ENCODE results near the gene PYY.
"Not testable (repeated sequence)": the region's sequence is repeated elsewhere in the genome, so short reads cannot be mapped to it uniquely, and the experiment has no call there.

The PYY gene

GRCh38 chr17:43953746-43954145 is at the start of gene PYY:
Gene PYY, minus strand, starts transcription at chr17:43953940. Its CDS starts 457 bp downstream, at chr17:43953483.
- peak within 1 kb of the TSS; percentile 45 for H3K27ac Mint-ChIP-seq
- H3K36me3 Mint-ChIP-seq (ENCODE audit: low read depth): no peaks in the 10 kb centered on the region
- H3K4me3 Mint-ChIP-seq: no peak within 1 kb of the TSS
- peaks cover 2% of the 10 kb centered on the region for H3K4me1 Mint-ChIP-seq (ENCODE audit: low read depth)
- peaks cover 57% of the 10 kb centered on the region for H3K27me3 Mint-ChIP-seq (ENCODE audit: low read depth)
- no peaks in the 10 kb centered on the region for H3K9me3 Mint-ChIP-seq

GRCh38 chr17:44002141-44002848 is 48.6 kb upstream of the PYY start:
- no peaks in the 10 kb centered on the region for H3K9me3 Mint-ChIP-seq
- no peaks in the 10 kb centered on the region for H3K36me3 Mint-ChIP-seq (ENCODE audit: low read depth)
- H3K27ac Mint-ChIP-seq: no peak overlapping the region
- H3K4me1 Mint-ChIP-seq (ENCODE audit: low read depth): peaks cover 9% of the 10 kb centered on the region
- H3K4me3 Mint-ChIP-seq: no peak overlapping the region
- peaks cover 38% of the 10 kb centered on the region for H3K27me3 Mint-ChIP-seq (ENCODE audit: low read depth)

- no peaks in the 10 kb centered on the region for H3K9me3 Mint-ChIP-seq
- peaks cover 37% of the 10 kb centered on the region for H3K27me3 Mint-ChIP-seq (ENCODE audit: low read depth)
- no peak overlapping the region for H3K27ac Mint-ChIP-seq
- no peaks in the 10 kb centered on the region for H3K36me3 Mint-ChIP-seq (ENCODE audit: low read depth)
- H3K4me1 Mint-ChIP-seq (ENCODE audit: low read depth): peaks cover 9% of the 10 kb centered on the region
- no peak overlapping the region for H3K4me3 Mint-ChIP-seq
Observed at GRCh38 chr17:44001461-44001920, 47.8 kb upstream of the PYY start.

DNA sequence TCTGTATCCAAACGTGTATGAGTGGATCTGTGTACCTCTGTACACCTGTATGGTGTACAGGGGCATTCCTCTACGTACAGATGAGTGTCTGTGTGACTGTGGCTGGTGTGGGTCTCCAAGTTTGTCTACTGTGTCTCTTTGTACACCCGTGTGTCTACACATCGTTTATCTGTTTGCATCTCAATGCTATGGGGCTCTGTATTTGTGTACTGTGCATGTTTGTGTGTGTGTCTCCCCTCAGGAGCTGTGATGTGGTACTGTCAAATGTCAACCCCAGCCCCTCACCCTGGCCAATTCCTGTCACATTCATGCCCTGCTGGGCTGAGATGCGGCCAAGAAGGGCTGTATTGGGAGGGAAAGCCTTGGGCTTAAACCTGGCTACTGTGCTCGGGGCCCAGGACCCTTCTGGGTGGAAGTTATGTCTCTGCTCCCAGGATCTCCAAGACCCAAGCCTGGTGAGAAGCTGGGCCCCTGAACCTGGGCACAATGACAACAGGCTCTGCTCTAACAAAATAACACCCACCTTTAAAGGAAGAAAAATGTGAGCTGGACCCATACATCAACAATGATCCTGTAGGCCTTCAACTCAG is 47.2 kb upstream of the PYY start:
- Mint-ChIP-seq H3K27ac (no peak overlapping the region), H3K27me3 (ENCODE audit: low read depth) (peaks cover 35% of the 10 kb centered on the region), H3K4me3 (no peak overlapping the region), H3K9me3 (no peaks in the 10 kb centered on the region), H3K36me3 (ENCODE audit: low read depth) (no peaks in the 10 kb centered on the region), H3K4me1 (ENCODE audit: low read depth) (peaks cover 4% of the 10 kb centered on the region)

DNA sequence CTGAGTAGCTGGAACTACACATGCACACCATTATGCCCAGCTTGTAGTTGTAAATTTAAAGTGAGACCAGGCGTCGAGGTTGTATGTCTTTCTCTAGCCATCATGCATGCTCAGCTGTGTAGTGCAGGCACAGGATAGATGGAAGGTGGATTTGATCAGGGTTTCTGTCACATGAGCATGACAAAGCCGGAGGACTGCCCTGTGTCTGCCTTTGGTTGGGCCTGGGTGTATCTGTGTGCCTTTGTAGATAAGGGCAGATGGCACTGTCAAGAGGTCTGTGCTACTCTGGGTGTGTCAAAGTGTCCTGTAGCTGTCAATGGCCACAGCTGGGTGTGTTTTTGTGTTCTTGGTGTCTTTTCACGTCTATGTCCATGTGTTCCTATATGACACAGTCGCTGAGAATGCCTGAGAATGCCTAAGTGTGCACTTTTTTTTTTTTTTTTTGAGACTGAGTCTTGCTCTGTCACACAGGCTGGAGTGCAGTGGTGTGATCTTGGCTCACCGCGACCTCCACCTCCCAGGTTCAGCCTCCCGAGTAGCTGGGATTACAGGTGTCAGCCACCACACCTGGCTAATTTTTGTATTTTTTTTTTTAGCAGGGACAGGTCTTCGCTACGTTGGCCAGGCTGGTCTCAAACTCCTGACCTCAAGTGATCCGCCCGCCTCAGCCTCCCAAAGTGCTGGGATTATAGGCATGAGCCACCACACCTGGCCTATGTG is 46.6 kb upstream of the PYY start:
- Mint-ChIP-seq H3K27me3 (ENCODE audit: low read depth) (peaks cover 38% of the 10 kb centered on the region), H3K4me3 (no peak overlapping the region), H3K36me3 (ENCODE audit: low read depth) (no peaks in the 10 kb centered on the region), H3K4me1 (ENCODE audit: low read depth) (peaks cover 3% of the 10 kb centered on the region), H3K27ac (no peak overlapping the region), H3K9me3 (no peaks in the 10 kb centered on the region)

- peaks cover 39% of the 10 kb centered on the region for H3K27me3 Mint-ChIP-seq (ENCODE audit: low read depth)
- peaks cover 1% of the 10 kb centered on the region for H3K4me1 Mint-ChIP-seq (ENCODE audit: low read depth)
- no peak overlapping the region for H3K4me3 Mint-ChIP-seq
- no peaks in the 10 kb centered on the region for H3K9me3 Mint-ChIP-seq
- H3K27ac Mint-ChIP-seq: no peak overlapping the region
- H3K36me3 Mint-ChIP-seq (ENCODE audit: low read depth): no peaks in the 10 kb centered on the region
Observed at GRCh38 chr17:43999024-43999423, 45.3 kb upstream of the PYY start.

DNA sequence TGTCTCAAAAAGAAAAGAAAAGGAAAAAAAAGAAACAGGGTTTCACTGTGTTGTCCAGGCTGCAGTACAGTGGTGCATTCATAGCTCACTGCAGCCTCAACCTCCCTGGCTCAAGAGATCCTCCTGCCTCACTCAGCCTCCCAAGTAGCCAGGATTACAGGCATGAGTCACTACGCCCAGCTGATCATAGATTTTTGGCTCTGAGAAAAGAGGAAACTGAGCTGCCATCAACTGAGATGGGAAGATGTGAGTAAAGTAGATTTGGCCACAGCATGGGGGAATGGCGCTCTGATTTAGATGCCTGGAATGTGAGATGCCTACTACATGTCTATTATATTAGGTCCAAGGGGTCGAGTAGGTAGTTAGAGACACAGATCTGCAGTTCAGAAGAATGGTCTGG is 44.8 kb upstream of the PYY start:
- Mint-ChIP-seq H3K4me1 (ENCODE audit: low read depth) (peaks cover 1% of the 10 kb centered on the region), H3K36me3 (ENCODE audit: low read depth) (no peaks in the 10 kb centered on the region), H3K4me3 (no peak overlapping the region), H3K9me3 (no peaks in the 10 kb centered on the region), H3K27me3 (ENCODE audit: low read depth) (peaks cover 38% of the 10 kb centered on the region), H3K27ac (no peak overlapping the region)

- H3K36me3 Mint-ChIP-seq (ENCODE audit: low read depth); H3K27ac Mint-ChIP-seq; H3K4me1 Mint-ChIP-seq (ENCODE audit: low read depth); H3K4me3 Mint-ChIP-seq; H3K9me3 Mint-ChIP-seq: not testable (repeated sequence)
- H3K27me3 Mint-ChIP-seq (ENCODE audit: low read depth): peaks cover 36% of the 10 kb centered on the region
Observed at GRCh38 chr17:43997180-43997579, 43.4 kb upstream of the PYY start.

- Mint-ChIP-seq H3K27me3 (ENCODE audit: low read depth) (peaks cover 30% of the 10 kb centered on the region), H3K36me3 (ENCODE audit: low read depth) (no peaks in the 10 kb centered on the region), H3K4me1 (ENCODE audit: low read depth) (no peaks in the 10 kb centered on the region), H3K27ac (no peak overlapping the region), H3K9me3 (no peaks in the 10 kb centered on the region), H3K4me3 (peak overlapping the region; percentile 28)
Observed at GRCh38 chr17:43995150-43995471, 41.4 kb upstream of the PYY start.

DNA sequence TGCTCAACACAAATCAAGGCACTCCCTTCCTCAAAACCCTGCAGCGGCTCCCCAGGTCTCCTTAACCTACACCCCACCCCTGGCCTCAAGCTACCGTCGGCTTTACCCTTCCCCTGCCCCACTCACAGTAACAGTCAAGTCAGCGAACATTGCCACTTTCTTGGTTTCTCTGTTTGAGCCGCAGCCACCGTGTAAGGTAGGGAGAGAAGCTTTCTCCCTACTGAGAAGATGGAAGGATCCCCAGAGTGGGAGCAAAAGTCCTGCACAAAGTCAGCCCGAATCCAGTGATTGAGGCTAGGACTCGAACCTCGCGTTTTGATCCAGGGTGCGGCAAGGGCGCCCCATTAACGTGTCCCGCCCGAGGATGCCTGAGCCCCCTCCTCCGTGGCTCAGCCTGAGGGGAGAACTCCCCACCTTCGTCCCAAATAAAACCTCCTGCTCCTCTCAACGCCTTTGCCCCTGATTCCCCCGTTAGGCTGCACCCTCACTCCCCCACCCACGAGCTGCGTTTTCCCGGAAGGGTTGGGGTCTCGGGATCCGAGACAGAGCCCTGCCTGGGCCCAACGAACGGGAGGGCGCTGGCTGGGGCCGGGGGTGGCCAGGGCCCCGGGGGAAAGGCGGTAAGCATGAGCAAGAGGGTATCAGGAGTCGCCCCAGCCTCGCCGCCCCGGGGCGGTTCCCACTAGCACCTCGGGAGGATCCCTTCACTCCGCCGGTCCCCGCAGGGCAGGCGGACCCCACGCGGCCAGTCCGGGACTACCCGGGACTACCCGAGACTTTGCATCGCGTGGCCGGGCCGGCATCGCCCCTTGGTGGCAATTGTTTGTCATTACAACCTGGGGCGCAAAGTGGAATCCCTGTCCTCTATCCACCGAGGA is 40.8 kb upstream of the PYY start:
- no peaks in the 10 kb centered on the region for H3K4me1 Mint-ChIP-seq (ENCODE audit: low read depth)
- no peak overlapping the region for H3K27ac Mint-ChIP-seq
- H3K9me3 Mint-ChIP-seq: no peaks in the 10 kb centered on the region
- no peaks in the 10 kb centered on the region for H3K36me3 Mint-ChIP-seq (ENCODE audit: low read depth)
- peak overlapping the region; percentile 28 for H3K4me3 Mint-ChIP-seq
- H3K27me3 Mint-ChIP-seq (ENCODE audit: low read depth): peaks cover 30% of the 10 kb centered on the region

DNA sequence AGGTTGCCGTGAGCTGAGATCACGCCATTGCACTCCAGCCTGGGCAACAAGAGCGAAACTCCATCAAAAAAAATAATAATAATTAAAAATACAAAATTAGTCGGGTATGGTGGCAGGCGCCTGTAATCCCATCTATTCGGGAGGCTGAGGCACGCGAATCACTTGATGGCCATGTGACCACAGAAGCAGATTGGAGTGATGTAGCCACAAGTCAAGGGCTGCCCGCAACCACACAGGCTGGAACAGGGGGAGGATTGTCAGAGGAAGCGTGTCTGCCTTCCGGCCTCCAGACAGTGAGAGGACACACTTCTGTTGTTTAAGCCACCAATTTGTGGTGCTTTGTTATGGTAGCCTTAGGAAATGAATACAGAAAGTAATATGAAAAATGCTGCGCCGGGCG is 38.9 kb upstream of the PYY start:
- no peaks in the 10 kb centered on the region for H3K9me3 Mint-ChIP-seq

GRCh38 chr17:43988301-43988700 is 34.6 kb upstream of the PYY start:
- no peaks in the 10 kb centered on the region for H3K36me3 Mint-ChIP-seq (ENCODE audit: low read depth)

More for the DNA sequence above, 38.9 kb upstream of the PYY start:
- Mint-ChIP-seq H3K27ac (no peak overlapping the region), H3K27me3 (ENCODE audit: low read depth) (peaks cover 31% of the 10 kb centered on the region), H3K36me3 (ENCODE audit: low read depth) (no peaks in the 10 kb centered on the region), H3K4me3 (no peak overlapping the region), H3K4me1 (ENCODE audit: low read depth) (no peaks in the 10 kb centered on the region)

GRCh38 chr17:43987131-43988021 is 33.6 kb upstream of the PYY start:
- Mint-ChIP-seq H3K27me3 (ENCODE audit: low read depth) (peaks cover 48% of the 10 kb centered on the region), H3K36me3 (ENCODE audit: low read depth) (no peaks in the 10 kb centered on the region), H3K4me3 (no peak overlapping the region), H3K27ac (no peak overlapping the region), H3K4me1 (ENCODE audit: low read depth) (peaks cover 9% of the 10 kb centered on the region), H3K9me3 (no peaks in the 10 kb centered on the region)

More at GRCh38 chr17:43988301-43988700, 34.6 kb upstream of the PYY start:
- no peak overlapping the region for H3K4me3 Mint-ChIP-seq
- peaks cover 39% of the 10 kb centered on the region for H3K27me3 Mint-ChIP-seq (ENCODE audit: low read depth)
- peaks cover 9% of the 10 kb centered on the region for H3K4me1 Mint-ChIP-seq (ENCODE audit: low read depth)
- H3K27ac Mint-ChIP-seq: no peak overlapping the region
- H3K9me3 Mint-ChIP-seq: no peaks in the 10 kb centered on the region
